HepG2 (cell line): ENCODE results near the gene HAP1.

ENCODE experiments used
- ZNF282 ChIP-seq: fragments of 450-650 bp; IDR thresholded peaks from 2 replicates; pipeline ENCODE4 v1.6.1; 2018; ENCODE audit not compliant: partially characterized antibody
- TF ChIP-seq, protein P1 (sequence below): sonication (generic); formaldehyde crosslinking; IDR thresholded peaks from 2 replicates; pipeline ENCODE4 v1.5.0; 2020; ENCODE audit warnings: mild to moderate bottlenecking, missing genetic modification reagents, moderate library complexity

- no peak for TF ChIP-seq ZNF282
- TF ChIP-seq, protein P1, sequence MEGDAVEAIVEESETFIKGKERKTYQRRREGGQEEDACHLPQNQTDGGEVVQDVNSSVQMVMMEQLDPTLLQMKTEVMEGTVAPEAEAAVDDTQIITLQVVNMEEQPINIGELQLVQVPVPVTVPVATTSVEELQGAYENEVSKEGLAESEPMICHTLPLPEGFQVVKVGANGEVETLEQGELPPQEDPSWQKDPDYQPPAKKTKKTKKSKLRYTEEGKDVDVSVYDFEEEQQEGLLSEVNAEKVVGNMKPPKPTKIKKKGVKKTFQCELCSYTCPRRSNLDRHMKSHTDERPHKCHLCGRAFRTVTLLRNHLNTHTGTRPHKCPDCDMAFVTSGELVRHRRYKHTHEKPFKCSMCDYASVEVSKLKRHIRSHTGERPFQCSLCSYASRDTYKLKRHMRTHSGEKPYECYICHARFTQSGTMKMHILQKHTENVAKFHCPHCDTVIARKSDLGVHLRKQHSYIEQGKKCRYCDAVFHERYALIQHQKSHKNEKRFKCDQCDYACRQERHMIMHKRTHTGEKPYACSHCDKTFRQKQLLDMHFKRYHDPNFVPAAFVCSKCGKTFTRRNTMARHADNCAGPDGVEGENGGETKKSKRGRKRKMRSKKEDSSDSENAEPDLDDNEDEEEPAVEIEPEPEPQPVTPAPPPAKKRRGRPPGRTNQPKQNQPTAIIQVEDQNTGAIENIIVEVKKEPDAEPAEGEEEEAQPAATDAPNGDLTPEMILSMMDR (CRISPR knock-in tag) = no peak
Measured at GRCh38 chr17:41697122-41697962, 37.1 kb downstream of the HAP1 start.
